WERI-Rb-1 (cell line): ENCODE data around the gene TALDO1.

Experiments
- DNase-seq: peaks from one replicate; pipeline ENCODE4 v3.0.0-alpha.2; 2020
- H3K27ac ChIP-seq: fragments of 250-450 bp; sonication (Bioruptor Pico); 2 replicates; pipeline ENCODE4 v1.5.1; 2020; ENCODE audit warnings: mild to moderate bottlenecking, moderate library complexity
- H3K27me3 ChIP-seq: fragments of 250-450 bp; sonication (Bioruptor Pico); 2 replicates; pipeline ENCODE4 v1.5.1; 2021; ENCODE audit warnings: mild to moderate bottlenecking, low read depth, moderate library complexity; ENCODE audit not compliant: insufficient read depth, severe bottlenecking
- H3K36me3 ChIP-seq: fragments of 250-450 bp; sonication (Bioruptor Pico); 2 replicates; pipeline ENCODE4 v1.5.1; 2020; ENCODE audit warnings: mild to moderate bottlenecking, moderate library complexity
- H3K4me3 ChIP-seq: 2 replicates; pipeline ENCODE4 v1.5.1; 2011; ENCODE audit warnings: low read depth, mild to moderate bottlenecking, control low read depth, low read length
- H3K9me3 ChIP-seq: fragments of 250-450 bp; sonication (Bioruptor Pico); 2 replicates; pipeline ENCODE4 v1.5.1; 2021; ENCODE audit warnings: mild to moderate bottlenecking, moderate library complexity; ENCODE audit not compliant: severe bottlenecking
- CTCF ChIP-seq: IDR thresholded peaks from 2 replicates; pipeline ENCODE4 v1.5.1; 2011; ENCODE audit warnings: low read depth, mild to moderate bottlenecking, control low read depth, inconsistent platforms, low read length

The TALDO1 gene

GRCh38 chr11:800473-800872 lies 53.2 kb downstream of the TALDO1 start:
- no peak for DNase-seq
- Histone ChIP-seq H3K27me3 (no peaks in the 10 kb centered on the region), H3K9me3 (no peaks in the 10 kb centered on the region), H3K36me3 (peaks cover 54% of the 10 kb centered on the region), H3K4me3 (no peak overlapping the region), H3K27ac (no peak overlapping the region)
- no peak for TF ChIP-seq CTCF

- no peaks in the 10 kb centered on the region for H3K27me3 ChIP-seq
- no peak for DNase-seq
- TF ChIP-seq CTCF = no peak
- H3K4me3 ChIP-seq = no peak overlapping the region
- no peak overlapping the region for H3K27ac ChIP-seq
- H3K36me3 ChIP-seq = peaks cover 54% of the 10 kb centered on the region
- H3K9me3 ChIP-seq = no peaks in the 10 kb centered on the region
Observed at GRCh38 chr11:801097-801780, 54.0 kb downstream of the TALDO1 start.

- Histone ChIP-seq H3K4me3 (no peak overlapping the region), H3K27me3 (no peaks in the 10 kb centered on the region), H3K27ac (no peak overlapping the region), H3K36me3 (peaks cover 54% of the 10 kb centered on the region), H3K9me3 (no peaks in the 10 kb centered on the region)
- DNase-seq = no peak
- TF ChIP-seq CTCF = no peak
Observed at GRCh38 chr11:802018-802617, 54.9 kb downstream of the TALDO1 start.

GRCh38 chr11:802693-803466 lies 55.6 kb downstream of the TALDO1 start:
- no peak overlapping the region for H3K4me3 ChIP-seq

GRCh38 chr11:803467-803742 lies 56.1 kb downstream of the TALDO1 start:
- Histone ChIP-seq H3K27me3 (no peaks in the 10 kb centered on the region), H3K36me3 (peaks cover 53% of the 10 kb centered on the region), H3K27ac (peak overlapping the region; percentile 97), H3K4me3 (peak overlapping the region; percentile 94), H3K9me3 (no peaks in the 10 kb centered on the region)
- TF ChIP-seq CTCF = no peak
- no peak for DNase-seq

More at GRCh38 chr11:802693-803466, 55.6 kb downstream of the TALDO1 start:
- H3K36me3 ChIP-seq = peaks cover 54% of the 10 kb centered on the region
- peak overlapping the region; percentile 97 for H3K27ac ChIP-seq
- H3K27me3 ChIP-seq = no peaks in the 10 kb centered on the region
- H3K9me3 ChIP-seq = no peaks in the 10 kb centered on the region
- TF ChIP-seq CTCF = no peak
- DNase-seq = no peak
